Colonic mucosa (tissue), 4 donors: ENCODE results near the gene DAG1. TPM values are rescaled to one million over a fixed set of nuclear protein-coding genes. Genes with fewer than 3 reads are reported as not detected.

Experiments used
- DNase-seq: peaks from one replicate; pipeline ENCODE4 v3.0.0-alpha.2; 2020
- H3K27ac ChIP-seq: fragments of 200-600 bp; one replicate; pipeline ENCODE4 v1.8.0; 2021
- H3K27me3 ChIP-seq: fragments of 200-600 bp; one replicate; pipeline ENCODE4 v1.8.0; 2021
- H3K36me3 ChIP-seq: fragments of 200-600 bp; one replicate; pipeline ENCODE4 v1.8.0; 2021
- H3K4me1 ChIP-seq: fragments of 200-600 bp; one replicate; pipeline ENCODE4 v1.8.0; 2021; ENCODE audit warnings: mild to moderate bottlenecking
- H3K4me3 ChIP-seq: fragments of 200-600 bp; one replicate; pipeline ENCODE4 v1.8.0; 2021
- H3K9ac ChIP-seq, 2 donors: one replicate each; pipeline ENCODE4 v1.7.0; 2013; ENCODE audit warnings: control low read depth in 2 of 2, low read depth in 2 of 2, low read length in 2 of 2
- H3K9me3 ChIP-seq: fragments of 200-600 bp; one replicate; pipeline ENCODE4 v1.8.0; 2021
- intact Hi-C: fragments of 100-400 bp; cut with DNase I; formaldehyde crosslinking; loops from one replicate; pipeline ENCODE4 v1.14.1; 2022
- total RNA-seq, 2 donors: library from RNA; stranded (reverse); fragmentation: NEBNext Ultra II Directional in 1 of 2; extraction: Animal tissue kit (Norgen Biotek cat#: 25700) in 1 of 2; gene quantifications; one replicate each; pipeline ENCODE4 v1.2.1, GENCODE V29; 2021
- TF ChIP-seq, protein P1 (sequence below): fragments of 200-600 bp; IDR thresholded peaks from one replicate; pipeline ENCODE4 v1.8.0; 2022; ENCODE audit warnings: antibody characterized with exemption, mild to moderate bottlenecking
- donor health status: healthy.
- donor health status: DM: no; HTN: no; CAD: no.
- donor health status: DM: no; HTN: no; CAD: no.

The DAG1 gene
- total RNA-seq, 2 donors from 2014 or later: 81.7 to 107 TPM

DNA sequence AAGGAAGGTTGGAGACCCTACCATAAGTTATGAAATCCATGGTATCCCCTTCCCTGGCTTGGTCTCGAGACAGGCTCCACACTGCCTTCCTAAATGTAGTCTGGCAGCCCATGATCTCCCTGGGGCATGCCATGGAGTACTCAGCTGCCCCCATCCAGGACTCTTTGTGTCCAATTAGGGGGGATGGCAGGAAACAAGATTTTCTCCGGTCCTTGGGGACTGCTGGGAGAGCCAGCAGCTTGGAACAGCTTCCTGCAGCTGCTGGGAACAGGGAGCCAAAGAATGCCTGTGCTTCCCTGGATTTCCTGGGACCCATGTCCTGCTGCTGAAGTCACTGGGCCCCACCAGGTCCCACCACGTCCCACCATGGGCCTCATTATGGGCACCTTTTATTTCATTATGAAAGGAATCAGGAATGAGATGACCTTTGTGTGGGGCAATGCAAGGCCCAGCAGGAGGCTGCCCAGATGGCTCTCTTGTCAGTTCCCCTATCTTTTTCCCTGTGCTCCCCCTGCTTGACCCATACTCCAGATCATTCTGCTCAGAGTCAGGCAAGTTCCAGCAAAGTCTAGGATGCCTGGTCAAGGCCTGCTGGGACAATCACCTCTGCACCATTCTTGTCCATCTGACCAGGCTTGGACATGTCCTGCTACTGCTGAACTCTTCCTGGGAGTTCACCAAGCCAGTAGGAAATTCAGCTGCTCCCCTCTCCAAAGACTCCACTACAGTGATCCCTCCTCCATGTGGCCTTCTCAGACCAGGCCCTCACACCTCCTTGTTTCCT lies 15.0 kb upstream of the DAG1 start:
- no peak overlapping the region for H3K9ac ChIP-seq
- no peak overlapping the region for H3K27ac ChIP-seq
- no peak overlapping the region for H3K4me3 ChIP-seq
- DNase-seq: no peak
- TF ChIP-seq, protein P1, sequence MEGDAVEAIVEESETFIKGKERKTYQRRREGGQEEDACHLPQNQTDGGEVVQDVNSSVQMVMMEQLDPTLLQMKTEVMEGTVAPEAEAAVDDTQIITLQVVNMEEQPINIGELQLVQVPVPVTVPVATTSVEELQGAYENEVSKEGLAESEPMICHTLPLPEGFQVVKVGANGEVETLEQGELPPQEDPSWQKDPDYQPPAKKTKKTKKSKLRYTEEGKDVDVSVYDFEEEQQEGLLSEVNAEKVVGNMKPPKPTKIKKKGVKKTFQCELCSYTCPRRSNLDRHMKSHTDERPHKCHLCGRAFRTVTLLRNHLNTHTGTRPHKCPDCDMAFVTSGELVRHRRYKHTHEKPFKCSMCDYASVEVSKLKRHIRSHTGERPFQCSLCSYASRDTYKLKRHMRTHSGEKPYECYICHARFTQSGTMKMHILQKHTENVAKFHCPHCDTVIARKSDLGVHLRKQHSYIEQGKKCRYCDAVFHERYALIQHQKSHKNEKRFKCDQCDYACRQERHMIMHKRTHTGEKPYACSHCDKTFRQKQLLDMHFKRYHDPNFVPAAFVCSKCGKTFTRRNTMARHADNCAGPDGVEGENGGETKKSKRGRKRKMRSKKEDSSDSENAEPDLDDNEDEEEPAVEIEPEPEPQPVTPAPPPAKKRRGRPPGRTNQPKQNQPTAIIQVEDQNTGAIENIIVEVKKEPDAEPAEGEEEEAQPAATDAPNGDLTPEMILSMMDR: no peak
- H3K4me1 ChIP-seq: no peaks in the 10 kb centered on the region
- no peaks in the 10 kb centered on the region for H3K36me3 ChIP-seq
- intact Hi-C loops: loop anchor here (5.0 kb wide), 1 partner anchor 278 kb away; no protein-coding TSS in a partner anchor
- no peaks in the 10 kb centered on the region for H3K27me3 ChIP-seq
- H3K9me3 ChIP-seq: no peaks in the 10 kb centered on the region

DNA sequence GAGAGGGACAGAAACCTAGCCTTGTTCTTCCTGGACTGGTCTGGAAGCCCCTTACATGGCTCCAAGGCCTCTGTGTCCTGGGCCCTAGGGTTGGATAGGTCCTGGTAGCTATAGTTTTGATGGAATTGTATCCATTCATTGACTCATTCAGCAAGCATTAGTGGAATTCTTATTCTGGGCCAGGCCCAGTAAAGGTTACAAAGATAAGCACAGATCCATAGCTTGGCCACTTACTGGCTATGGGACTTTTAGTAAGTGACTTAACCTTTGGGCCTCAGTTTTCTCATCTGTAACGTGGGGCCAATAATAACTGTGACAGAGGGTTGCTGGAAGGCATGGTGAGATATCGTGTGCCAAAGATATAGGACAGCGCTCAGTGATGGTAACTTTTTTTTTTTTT lies 13.6 kb upstream of the DAG1 start:
- DNase-seq: no peak
- intact Hi-C loops: loop anchor here (5.0 kb wide), 1 partner anchor 279 kb away; no protein-coding TSS in a partner anchor
- Histone ChIP-seq H3K4me1 (peaks cover 3% of the 10 kb centered on the region), H3K27ac (no peak overlapping the region), H3K9me3 (no peaks in the 10 kb centered on the region), H3K36me3 (no peaks in the 10 kb centered on the region), H3K9ac (no peak overlapping the region), H3K27me3 (no peaks in the 10 kb centered on the region), H3K4me3 (no peak overlapping the region)
- TF ChIP-seq, protein P1: no peak

DNA sequence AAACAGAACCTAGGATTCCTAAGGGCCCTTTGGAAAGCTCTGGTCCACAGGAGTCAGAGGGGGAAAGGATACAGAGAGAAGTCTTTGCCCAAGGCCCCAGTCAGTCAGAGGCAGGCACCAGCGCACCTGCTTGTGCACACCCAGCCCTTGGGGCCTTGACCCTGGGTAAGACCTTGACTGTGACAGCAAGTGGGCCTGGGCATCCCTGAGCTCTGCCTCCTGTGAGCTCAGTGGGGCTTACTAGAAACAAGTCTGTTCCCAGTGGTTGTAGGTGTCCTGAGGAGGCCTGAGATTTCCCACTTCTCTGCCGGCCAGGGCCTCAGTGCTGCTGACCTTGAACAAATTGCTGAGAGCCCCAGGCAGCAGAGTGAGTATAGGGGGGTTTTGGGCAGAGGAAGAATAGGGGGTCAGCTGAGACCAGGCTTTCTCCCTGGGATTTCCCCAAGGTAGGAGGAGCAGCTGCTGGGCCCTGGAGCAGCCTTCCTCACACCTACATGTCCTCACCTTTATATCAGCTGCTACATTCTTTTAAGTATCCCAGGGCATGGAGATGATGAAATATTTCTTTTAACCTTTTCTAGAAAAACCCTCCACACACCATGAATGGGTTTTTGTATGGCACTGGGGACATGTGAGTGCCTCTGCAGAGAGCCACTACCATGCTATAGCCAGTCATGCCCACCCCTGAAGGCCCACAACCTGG lies 9.7 kb upstream of the DAG1 start:
- H3K4me3 ChIP-seq: no peak overlapping the region
- H3K9ac ChIP-seq: no peak overlapping the region
- H3K27me3 ChIP-seq: no peaks in the 10 kb centered on the region
- H3K9me3 ChIP-seq: no peaks in the 10 kb centered on the region
- H3K27ac ChIP-seq: no peak overlapping the region
- peaks cover 6% of the 10 kb centered on the region for H3K4me1 ChIP-seq
- H3K36me3 ChIP-seq: no peaks in the 10 kb centered on the region
- TF ChIP-seq, protein P1: no peak
- intact Hi-C loops: loop anchor here (10.0 kb wide), 1 partner anchor 46 kb away; the partner anchor contains the start of genes RHOA and TCTA
- DNase-seq: no peak

DNA sequence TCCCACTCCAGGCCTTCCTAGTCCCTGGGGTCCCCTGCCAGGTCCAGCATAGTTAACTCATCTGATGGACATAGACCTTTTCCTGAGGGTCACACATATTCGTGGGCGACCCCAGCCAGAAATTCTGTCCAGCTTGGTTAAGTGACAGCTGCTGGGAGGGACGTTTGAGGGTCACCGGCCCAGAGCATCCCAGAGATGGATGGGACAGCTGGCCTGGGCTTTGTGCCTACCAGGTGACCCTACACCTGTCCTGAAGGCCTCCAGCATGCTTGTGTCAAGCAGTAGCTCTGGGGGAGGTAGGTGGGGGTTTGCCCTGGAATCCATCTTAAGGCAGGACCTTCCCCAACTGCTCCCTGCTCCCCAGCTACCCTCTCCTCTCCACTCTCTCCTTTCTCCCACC lies 9.1 kb upstream of the DAG1 start:
- no peak overlapping the region for H3K27ac ChIP-seq
- intact Hi-C loops: loop anchor here (10.0 kb wide), 1 partner anchor 46 kb away; the partner anchor contains the start of genes RHOA and TCTA
- TF ChIP-seq, protein P1: no peak
- H3K4me3 ChIP-seq: no peak overlapping the region
- no peak for DNase-seq
- H3K27me3 ChIP-seq: no peaks in the 10 kb centered on the region
- no peaks in the 10 kb centered on the region for H3K9me3 ChIP-seq
- H3K4me1 ChIP-seq: peaks cover 10% of the 10 kb centered on the region
- no peak overlapping the region for H3K9ac ChIP-seq
- no peaks in the 10 kb centered on the region for H3K36me3 ChIP-seq

DNA sequence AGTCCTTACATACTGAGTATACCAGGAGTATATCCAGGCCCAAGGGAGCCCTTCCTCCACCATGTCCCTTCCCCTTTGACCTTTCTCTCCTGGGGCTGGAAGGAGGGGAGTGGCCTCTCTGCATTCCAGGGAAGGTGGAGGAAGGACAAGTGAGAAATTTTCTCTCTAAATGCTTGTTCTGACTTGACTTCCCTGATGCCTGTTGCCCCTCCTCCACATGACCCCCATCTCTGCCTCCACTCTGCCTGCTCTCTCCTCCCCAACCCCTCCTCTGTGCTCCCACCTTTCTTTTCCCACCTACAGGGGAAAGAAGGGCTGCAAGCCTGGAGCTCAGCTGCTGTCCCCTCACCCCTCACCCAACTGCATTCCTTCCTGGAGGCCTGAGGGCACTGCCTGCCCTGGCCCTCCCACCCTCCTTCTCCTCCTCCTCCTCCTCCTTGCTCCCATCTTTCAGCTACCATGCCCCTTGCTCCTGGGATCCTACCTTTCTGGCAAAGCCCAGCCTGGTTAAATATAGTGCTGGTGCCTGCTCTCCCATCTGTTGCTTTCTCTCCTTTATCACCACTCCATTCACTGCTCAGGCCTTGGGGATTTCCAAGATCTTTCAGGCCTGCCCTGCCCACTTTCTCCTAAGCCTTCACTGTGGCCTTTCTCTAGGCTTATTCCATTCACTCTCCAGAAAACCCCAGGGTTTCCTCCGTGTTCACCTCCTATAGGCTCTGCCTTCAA lies 8.5 kb upstream of the DAG1 start:
- Histone ChIP-seq H3K4me3 (no peak overlapping the region), H3K36me3 (no peaks in the 10 kb centered on the region), H3K9ac (no peak overlapping the region), H3K27me3 (no peaks in the 10 kb centered on the region), H3K4me1 (peaks cover 10% of the 10 kb centered on the region), H3K27ac (no peak overlapping the region), H3K9me3 (no peaks in the 10 kb centered on the region)
- TF ChIP-seq, protein P1: no peak
- intact Hi-C loops: loop anchor here (10.0 kb wide), 1 partner anchor 47 kb away; the partner anchor contains the start of genes RHOA and TCTA
- no peak for DNase-seq
